ENCODE results near the gene MDC1.
A peak's percentile ranks its signal among the peaks of the same experiment; 100 is the strongest.

The MDC1 gene

DNA sequence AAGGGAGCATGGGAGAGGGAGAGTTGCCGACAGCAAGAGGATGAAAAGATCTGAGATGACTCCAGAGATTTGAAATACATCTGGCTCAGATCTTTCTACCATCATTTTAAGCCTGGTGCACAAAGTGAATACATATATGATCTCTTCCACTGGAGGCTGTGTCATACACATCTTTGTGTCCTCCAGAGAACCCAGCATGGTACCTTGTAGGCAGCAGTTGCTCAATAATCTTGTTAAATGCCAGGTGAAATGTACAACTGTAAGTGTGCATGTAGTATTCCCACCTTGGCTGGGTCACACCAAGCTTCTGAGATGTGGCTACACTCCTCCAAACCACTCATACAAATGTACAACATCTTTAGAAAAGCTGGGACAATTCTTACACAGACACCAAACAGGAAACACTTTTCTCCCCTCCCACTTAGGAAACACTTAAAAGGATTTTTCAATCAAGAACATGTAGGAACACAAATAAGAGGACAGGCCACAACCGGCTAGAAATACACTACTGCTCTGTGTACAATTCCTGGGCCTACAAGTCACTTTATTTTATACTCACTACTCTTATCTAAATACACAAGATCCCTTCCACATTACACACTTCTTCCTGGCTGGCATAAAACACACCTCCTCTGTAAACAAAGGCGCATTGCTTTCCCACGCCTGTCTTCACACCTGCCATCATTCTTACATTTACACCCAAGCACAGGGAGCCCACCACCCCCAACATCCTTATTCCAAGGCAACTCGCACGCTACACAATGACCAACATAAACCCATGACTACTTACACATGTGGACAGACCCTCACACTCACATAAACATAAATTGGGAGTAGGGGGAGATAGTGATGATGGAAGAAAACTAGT lies 31.1 kb upstream of the MDC1 start:
- no peak for DNase-seq (ENCODE audit: extremely low read depth in 1 of 2, low read depth in 1 of 2)

DNA sequence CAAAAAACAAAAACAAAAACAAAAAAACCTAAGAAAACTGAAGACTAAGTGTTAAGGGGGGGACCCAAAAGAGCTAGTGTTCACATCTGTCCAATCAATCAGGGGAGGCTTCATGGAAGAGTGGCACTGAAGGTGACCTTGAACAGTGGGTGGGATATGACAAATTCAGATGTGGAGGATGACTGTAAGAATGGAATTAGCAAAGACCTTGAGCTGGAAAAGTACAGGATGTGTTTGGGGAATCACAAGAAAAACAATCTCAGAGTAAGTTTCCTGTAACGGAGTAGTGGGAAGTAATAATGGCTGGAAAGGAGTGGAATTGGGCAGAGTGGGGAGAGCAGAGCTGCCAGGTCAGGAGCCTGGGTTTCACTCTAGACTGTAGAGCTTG lies 30.2 kb upstream of the MDC1 start:
- no peak for DNase-seq (ENCODE audit: extremely low read depth in 1 of 2, low read depth in 1 of 2)

DNA sequence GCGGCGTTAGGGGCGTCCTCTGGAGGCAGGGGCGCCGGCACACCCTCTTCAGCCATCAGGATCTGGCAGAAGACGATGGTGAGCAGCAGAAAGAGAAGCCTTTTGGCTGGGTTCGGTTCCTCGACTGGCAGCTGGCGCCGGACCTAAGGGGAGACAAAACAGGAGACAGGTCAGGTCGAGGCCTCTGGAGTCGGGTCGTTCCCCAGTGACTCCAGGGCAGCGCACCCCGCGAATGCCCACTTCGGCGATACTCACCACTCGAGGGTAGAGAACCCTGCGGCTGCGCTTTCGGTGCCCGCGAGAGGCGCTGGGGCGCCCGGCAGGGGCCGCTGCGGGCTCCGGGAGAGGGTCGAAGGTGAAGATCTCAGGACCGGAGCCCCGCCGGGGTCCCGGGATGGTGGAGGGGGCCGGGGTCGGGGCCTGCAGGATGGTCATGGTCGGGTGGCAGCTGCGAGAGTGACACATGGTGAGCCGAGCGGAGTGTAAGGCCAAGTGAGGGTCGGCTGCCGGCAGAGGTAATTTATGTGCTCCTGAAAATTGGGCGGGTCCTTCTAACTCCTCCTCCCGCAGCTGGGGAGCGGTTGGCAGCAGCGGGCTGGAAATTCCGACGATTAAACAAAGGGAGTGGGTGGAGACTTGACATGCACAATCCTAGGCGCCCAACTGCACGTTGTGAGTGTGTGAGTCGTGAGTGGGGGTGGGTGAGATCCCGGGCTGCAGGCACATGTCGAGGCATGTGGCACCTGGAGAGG lies 27.1 kb upstream of the MDC1 start, which contains the start of gene IER3:
IER3 (minus strand) TSS at position 494 of the 752 bp plus-strand sequence; CDS start at position 465, 29 bp downstream.
- no peak for DNase-seq (ENCODE audit: extremely low read depth in 1 of 2, low read depth in 1 of 2)

DNA sequence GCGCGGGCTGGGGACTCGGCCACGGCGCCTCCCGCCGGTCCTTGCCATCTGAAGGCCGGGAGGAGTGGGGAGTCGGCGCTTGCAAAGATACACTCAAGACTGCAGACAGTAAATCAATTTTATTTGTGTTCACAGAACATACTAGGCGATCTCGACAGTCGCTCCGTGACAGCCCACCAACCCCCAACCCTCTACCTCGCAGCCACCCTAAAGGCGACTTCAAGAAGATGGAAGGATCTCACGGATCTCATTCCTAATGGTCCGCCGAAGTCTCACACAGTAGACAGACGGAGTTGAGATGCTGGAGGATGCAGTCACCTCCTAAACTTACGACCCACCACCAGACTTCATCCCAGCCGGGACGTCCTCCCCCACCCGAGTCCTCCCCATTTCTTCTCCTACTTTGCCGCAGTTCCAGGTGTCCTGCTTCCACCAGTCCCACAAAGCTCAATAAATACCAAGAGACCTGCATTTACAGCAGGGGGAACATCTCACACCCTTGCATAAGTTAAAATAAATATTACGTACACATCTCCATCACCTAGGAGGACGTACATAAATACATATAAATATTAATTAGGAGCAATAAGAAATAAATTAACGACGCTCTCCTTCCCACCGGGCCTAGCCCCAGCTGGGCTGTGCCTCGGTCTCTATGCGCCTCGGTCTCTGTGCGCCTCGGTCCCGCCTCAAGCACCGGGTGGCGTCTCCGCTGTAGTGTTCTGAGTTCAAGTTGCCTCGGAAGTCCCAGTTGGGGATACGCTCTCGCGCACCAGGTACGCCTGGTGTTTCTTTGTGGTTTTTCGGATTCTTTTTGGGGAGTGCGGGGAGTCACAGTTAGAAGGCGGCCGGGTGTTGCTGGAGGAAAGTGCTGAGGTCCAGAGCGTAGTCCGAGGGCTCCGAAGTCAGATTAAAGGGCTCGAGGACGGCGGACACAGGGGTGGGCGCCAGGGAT lies 26.3 kb upstream of the MDC1 start:
- no peak for DNase-seq (ENCODE audit: extremely low read depth in 1 of 2, low read depth in 1 of 2)

DNA sequence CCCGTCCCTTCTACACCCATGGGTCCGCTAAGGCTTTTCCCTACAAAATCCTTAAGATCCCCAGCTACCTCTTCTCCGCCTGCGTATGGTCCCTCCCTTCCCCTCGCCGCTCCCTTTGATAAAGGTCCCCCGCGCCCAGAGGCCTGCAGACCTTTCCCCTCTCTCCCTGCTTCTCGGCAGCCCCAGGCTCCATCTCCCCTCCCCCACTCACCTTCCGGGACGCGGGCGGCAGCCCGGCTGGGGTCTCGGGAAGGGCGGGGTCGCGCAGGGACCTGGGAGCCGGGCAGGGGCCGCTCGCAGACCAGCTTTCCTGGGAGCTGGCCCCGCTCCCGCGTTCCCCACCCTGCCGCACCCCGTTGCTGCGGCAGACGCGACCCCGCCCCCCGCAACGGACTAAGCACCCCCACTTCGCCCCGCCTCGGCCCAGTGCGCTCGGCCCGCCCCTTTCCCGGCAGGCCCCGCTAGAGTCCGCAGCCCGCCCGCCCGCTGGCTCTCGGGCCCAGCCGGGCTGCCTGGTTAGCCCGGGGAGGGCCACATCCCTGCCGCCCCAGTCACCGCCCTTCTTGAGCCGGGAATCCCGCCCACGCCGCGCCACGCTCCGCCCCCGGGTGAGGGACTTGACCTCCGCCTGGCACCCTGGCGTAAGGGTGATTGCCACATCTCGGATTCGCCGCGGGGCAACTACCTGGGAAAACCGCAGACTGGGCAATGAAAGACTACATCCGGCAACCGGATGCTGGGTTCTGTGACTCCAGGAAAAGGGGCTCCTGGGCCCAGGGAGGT lies 25.4 kb upstream of the MDC1 start, which contains the start of gene FLOT1:
FLOT1 (minus strand) TSS at position 372 of the 783 bp plus-strand sequence. CDS start 498 bp downstream, outside the sequence.
- peak; percentile 57 to 71 for DNase-seq (ENCODE audit: extremely low read depth in 1 of 2, low read depth in 1 of 2)

DNA sequence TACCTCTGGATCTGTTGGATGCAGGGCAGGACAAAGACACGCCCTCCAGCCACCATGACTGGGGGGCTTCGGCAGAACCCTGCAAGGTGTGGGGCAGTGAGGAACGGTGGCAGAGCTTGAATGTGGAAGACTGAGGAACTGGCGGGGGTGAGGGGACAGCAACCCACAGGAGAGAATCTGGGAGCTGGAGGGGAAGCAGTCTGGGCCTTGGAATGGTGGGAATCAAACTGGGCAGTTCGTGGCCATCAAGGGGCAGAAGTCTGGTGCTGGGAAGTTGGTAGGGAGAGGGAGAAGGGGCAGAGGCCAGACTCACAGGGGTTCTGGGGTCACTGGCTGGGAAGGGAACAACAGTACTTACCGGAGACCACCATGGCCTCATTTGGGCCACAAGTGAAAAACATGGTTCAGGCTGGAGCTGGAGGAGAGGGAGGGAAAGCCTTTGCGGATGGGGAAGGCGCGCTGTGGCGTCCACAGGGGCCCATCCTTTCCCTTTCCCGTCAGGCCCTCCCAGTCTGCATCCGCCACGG lies 24.8 kb upstream of the MDC1 start:
- no peak for DNase-seq (ENCODE audit: extremely low read depth in 1 of 2, low read depth in 1 of 2)

DNA sequence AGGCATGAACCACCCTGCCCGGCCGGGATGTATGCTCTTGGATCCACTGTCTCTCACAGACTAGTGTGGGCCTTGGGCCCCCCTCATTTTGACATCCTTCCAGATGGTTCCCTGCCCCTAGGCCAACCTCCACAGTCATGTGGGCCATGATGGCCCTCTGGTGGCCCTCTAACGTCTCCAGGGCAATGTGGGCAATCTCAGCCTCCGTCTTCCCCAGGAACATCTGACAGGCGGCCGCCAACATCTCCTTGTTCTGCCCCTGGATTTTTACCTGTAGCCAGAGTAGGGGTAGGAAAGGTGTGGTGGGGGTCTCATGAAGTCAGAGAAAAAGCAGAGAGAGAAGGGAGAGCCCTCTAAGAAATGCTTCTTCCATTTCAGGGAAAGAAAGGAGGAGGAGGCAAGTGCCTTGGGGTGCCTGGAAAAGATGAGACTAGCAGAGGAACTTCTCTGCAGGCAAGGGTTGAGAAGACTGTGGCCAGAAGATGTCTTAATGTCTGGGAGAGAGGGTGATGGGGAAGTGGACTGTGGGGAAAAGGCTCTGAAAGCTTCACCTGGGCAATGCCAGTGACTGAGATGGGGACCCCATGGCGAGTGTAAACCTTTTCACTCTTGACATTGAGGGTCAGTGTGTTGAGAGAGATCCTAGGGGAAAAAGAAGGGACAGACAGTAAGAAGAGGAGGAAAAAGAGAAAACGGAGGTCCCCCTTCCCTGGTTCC lies 24.1 kb upstream of the MDC1 start:
- no peak for DNase-seq (ENCODE audit: extremely low read depth in 1 of 2, low read depth in 1 of 2)

DNA sequence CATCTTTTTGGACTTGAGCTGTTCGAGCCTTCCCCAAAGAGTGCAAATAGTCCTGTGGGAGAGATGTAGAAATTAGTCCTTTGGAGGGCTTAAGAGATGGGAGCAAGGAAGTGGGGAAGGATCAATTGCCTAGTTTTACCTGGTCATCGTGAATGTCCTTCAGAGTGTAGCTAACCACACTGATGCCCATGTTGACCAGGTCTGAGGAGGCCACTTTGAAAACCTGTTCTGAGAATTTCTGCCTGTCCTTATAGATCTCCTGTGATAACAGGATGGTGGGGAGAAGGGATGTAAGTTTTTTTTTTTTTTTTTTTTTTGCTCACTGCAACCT lies 23.4 kb upstream of the MDC1 start:
- no peak for DNase-seq (ENCODE audit: extremely low read depth in 1 of 2, low read depth in 1 of 2)

DNA sequence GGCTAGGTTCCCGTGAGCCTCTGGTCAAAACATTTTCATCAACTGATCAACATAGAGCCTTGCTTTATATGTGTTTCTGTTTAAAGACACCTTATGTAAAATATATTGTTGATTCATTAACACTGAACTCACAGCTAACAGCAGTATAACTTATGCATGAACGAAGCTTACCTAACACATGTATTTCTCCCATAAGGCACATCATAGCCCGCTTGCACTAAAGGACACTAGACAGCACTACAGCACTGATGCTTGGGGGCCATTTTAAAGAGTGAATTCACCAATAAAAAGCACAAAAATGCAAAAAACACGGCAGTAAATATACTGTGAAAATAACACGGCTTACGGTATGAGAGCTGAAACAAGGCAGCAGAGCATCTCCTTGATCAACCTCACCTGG lies 21.5 kb upstream of the MDC1 start:
- no peak for DNase-seq (ENCODE audit: extremely low read depth in 1 of 2, low read depth in 1 of 2)

DNA sequence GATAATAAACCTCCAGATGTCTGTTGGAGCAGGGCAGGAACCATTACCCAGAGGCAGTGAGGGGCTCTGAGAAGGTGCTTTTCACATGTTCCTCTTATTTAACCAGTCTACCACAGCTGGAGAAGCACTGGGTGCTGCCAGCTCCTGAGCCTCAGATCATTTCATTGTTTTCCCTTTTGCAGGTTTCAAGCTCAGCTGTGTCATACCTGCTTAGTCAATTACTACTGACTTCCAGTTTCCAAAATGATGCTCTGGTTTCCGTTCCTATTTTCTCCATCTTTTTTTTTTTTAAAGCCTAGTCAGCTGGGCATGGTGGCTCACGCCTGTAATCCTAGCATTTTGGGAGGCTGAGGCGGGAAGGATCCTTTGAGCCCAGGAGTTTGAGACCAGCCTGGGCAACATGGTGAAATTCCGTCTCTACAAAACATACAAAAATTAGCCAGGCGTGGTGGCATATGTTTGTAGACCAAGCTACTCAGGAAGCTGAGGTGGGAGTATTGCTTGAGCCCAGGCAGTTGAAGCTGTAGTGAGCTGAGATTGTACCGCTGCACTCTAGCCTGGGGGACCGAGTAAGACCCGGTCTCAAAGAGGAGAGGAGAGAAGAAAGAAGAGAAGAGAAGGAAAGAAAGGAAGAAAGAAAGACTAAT lies 18.7 kb upstream of the MDC1 start:
- DNase-seq (ENCODE audit: extremely low read depth in 1 of 2, low read depth in 1 of 2) = no peak

DNA sequence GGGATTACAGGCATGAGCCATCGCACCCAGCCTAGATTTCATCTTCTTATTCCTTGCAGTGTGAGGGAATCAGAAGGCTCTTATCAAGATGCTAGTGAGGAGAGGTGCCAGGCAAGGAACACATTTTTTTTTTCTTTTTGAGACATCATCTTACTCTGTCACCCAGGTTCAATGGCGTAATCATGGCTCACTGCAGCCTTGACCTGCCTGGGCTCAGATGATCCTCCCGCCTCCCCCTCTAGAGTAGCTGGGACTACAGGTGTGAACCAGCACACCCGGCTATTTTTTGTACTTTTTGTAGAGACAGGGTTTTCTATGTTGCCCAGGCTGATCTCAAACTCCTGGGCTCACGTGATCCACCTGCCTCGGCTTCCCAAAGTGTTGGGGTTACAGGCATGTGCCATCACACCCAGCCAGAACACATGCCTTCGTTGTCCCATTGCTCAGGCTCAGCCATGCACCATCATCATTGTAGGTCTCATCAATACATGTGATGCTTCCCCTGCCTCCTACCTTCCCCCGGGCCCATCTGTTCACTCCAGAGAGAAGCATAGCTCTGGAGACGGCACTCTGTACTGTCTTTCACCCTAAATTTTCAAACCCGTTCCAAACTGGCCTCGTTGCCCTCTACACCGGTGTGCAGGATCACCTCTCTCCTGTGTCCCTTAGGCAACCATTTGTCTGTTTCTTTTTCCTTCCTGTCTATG lies 15.3 kb upstream of the MDC1 start:
- no peak for DNase-seq (ENCODE audit: extremely low read depth in 1 of 2, low read depth in 1 of 2)

DNA sequence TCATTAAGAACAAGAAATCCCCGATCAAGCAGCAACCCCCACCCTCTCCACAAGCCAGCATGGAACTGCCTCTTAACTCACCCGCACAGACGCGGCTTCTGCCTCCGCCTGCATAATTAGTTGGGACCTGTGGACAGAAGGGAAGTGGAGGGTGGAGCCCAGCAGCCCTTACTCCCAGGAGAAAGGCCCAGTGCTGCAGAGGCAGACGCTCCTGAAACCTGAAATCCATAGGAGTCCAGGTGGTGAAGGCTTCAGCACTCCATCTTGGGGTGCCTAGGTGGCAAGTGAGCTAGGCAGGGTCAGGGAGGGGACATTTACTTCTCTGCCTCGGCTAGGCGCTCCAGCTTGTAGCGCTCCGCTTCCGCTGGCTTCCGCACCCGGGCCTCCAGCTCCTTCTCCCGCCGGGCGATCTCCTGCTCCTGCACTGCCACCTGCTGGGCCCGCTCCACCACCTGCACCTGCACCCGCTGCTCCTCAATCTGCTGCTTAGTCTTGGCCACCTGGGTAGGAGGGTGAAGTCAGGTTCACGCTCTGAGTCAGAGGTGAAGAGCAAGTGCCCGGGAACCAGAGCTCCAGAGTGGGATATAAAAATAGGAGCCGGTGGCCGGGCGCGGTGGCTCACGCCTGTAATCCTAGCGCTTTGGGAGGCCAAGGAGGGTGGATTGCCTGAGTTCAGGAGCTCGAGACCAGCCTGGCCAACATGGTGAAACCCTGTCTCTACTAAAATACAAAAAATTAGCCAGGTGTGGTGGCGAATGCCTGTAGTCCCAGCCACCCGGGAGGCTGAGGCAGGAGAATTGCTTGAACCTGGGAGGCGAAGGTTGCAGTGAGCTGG lies 13.7 kb upstream of the MDC1 start:
- peak; percentile 59 to 73 for DNase-seq (ENCODE audit: extremely low read depth in 1 of 2, low read depth in 1 of 2)

DNA sequence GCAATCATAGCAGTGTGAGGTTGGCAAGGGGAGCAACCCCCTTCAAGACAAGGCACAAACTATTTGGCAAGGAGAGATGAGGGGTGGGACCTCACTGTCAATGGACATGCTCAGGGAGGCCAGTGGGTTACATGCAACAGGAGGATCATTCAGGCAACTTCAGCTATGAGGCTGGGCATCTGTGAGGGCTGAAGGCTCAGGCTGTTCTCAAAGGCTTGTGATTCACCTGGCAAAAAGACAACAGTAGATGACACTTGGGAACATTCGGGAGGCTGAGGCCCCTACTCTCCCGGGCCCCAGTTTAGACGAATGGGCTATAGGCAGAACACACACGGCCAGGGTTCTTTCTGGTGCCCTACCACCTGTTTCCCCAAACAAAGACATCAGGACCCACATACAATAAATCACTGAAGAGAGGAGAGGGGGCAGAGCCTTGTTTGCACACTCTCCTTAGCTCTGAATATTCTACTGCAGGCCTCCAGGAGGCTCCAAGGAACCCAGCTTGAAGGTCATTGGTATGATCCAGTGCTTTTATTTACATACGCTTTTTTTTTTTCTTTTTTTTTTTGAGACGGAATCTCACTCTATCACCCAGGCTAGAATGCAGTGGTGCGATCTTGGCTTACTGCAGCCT lies 11.0 kb upstream of the MDC1 start:
- no peak for DNase-seq (ENCODE audit: extremely low read depth in 1 of 2, low read depth in 1 of 2)

DNA sequence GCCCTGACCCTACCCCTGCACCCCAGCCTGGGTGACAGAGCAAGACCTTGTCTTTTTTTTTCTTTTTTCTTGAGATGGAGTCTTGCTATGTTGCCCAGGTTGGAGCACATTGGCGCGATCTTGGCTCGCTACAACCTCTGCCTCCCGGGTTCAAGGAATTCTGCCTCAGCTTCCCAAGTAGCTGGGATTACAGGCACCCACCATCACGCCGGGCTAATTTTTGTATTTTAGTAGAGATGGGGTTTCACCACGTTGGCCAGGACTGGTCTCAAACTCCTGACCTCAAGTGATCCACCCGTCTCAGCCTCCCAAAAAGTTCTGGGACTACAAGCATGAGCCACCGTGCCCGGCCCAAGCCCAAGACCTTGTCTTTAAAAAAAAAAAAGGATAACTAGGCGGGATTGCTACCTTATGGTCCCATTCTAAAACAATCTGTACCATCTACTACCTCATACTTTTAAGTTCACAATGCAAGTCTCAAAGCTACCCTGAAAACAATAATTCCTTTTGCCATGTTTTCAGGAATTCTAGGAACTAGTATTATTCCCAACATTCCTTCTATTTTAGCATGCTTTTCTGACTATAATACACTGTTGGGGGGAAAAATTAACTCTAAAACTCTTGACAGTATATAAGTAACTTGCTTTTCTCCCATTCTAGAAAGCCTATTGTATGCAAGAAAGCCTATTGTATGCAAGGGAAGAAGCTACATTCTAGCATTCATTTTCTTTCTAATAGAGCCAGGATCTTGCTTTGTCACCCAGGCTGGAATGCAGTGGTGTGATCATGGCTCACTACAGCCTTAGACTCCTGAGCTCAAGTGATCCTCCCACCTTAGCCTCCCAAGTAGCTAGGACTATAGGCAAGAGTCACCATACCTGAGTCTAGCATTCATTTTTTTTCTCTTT lies 9.7 kb upstream of the MDC1 start:
- no peak for DNase-seq (ENCODE audit: extremely low read depth in 1 of 2, low read depth in 1 of 2)

DNA sequence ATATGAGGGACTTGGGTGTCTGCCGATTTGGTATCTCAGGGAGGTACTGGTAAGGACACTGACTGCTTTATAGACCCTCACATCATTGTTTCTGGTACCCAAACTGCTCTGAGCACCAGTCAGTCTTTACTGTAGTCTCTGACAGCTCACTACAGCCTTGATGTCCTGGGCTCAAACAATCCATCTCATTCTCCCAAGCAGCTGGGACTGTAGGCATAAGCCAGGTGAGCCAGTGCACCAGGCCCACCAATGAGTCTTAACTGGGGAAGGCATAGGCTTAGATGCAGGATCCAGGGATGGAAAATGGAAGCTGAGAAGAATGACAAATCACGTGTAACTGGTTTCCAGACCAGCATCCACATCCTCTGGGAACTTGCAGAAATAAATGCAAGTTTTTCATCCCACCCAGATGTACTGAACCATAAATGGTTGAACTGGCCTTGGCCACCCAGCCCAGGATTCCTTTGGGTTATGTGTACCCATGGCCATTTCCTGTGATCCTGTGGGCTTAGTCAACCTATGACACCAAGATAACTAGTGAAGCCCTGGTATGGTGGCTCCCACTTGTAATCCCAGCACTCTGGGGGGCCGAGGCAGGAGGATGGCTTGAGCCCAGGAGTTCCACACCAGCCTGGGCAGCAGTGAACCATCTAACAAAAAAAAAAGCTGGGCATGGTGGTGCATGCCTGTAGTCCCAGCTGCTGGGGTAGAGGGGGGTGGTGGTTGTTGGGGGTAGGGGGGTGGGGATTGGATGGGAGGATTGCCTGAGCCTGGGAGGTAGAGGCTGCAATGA lies 8.8 kb upstream of the MDC1 start:
- DNase-seq (ENCODE audit: extremely low read depth in 1 of 2, low read depth in 1 of 2) = no peak

Measured in activated CD8-positive, alpha-beta memory T cell treated with anti-CD3 and anti-CD28 coated beads for 1 hour (primary cell).